Measurements from ENCODE around the gene SLC22A14. TPM values are rescaled to one million over a fixed set of nuclear protein-coding genes. Genes with fewer than 3 reads are reported as not detected.

Gene SLC22A14
- total and polyA plus RNA-seq, 10 of the 15 experiments (the other 5 are each of a cell fraction or from before 2014, with no cell fraction given), result not detected

GRCh38 chr3:38308456-38308855 is 26.4 kb downstream of the SLC22A14 start:
- TF ChIP-seq, protein P1, sequence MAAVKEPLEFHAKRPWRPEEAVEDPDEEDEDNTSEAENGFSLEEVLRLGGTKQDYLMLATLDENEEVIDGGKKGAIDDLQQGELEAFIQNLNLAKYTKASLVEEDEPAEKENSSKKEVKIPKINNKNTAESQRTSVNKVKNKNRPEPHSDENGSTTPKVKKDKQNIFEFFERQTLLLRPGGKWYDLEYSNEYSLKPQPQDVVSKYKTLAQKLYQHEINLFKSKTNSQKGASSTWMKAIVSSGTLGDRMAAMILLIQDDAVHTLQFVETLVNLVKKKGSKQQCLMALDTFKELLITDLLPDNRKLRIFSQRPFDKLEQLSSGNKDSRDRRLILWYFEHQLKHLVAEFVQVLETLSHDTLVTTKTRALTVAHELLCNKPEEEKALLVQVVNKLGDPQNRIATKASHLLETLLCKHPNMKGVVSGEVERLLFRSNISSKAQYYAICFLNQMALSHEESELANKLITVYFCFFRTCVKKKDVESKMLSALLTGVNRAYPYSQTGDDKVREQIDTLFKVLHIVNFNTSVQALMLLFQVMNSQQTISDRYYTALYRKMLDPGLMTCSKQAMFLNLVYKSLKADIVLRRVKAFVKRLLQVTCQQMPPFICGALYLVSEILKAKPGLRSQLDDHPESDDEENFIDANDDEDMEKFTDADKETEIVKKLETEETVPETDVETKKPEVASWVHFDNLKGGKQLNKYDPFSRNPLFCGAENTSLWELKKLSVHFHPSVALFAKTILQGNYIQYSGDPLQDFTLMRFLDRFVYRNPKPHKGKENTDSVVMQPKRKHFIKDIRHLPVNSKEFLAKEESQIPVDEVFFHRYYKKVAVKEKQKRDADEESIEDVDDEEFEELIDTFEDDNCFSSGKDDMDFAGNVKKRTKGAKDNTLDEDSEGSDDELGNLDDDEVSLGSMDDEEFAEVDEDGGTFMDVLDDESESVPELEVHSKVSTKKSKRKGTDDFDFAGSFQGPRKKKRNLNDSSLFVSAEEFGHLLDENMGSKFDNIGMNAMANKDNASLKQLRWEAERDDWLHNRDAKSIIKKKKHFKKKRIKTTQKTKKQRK (IDR thresholded peaks at IDR 0.05; ENCODE audit: low read depth, low read length), result no peak
- TF ChIP-seq NFXL1 (IDR thresholded peaks at IDR 0.05; ENCODE audit: borderline replicate concordance) (no peak), MEF2A (IDR thresholded peaks at IDR 0.05; ENCODE audit: insufficient read depth, low read depth, low read length) (no peak), HDGF (IDR thresholded peaks at IDR 0.05) (no peak), ZNF24 (IDR thresholded peaks at IDR 0.05) (no peak), RELA (IDR thresholded peaks at IDR 0.05; ENCODE audit: borderline replicate concordance, partially characterized antibody) (no peak), EZH2 (IDR thresholded peaks at IDR 0.05; ENCODE audit: borderline replicate concordance, control insufficient read depth, low read depth, low read length) (no peak), POLR2A (IDR thresholded peaks at IDR 0.05; ENCODE audit: low read depth, low read length) (no peak), SMC3 (IDR thresholded peaks at IDR 0.05; ENCODE audit: borderline replicate concordance, low read length) (no peak), RBBP5 (conservative IDR thresholded peaks at IDR 0.05) (no peak), SPI1 (IDR thresholded peaks at IDR 0.05; ENCODE audit: borderline replicate concordance, insufficient read depth, low read depth, low read length) (no peak), IRF3 (IDR thresholded peaks at IDR 0.05) (no peak), TCF7 (IDR thresholded peaks at IDR 0.05; ENCODE audit: borderline replicate concordance) (no peak), FOXM1 (IDR thresholded peaks at IDR 0.05; ENCODE audit: low read depth, low read length) (no peak), HCFC1 (IDR thresholded peaks at IDR 0.05; ENCODE audit: low read length) (no peak), BCL11A (IDR thresholded peaks at IDR 0.05; ENCODE audit: low read depth, low read length) (no peak), BMI1 (IDR thresholded peaks at IDR 0.05; ENCODE audit: borderline replicate concordance) (no peak)
- ChIA-PET SMC1A (ENCODE audit: uncharacterized antibody, unreplicated experiment) (no interaction called here), RAD21 (ENCODE audit: unreplicated experiment) (no interaction called here), CTCF (interaction anchor here (1.2 kb wide), 1 partner anchor 9 kb away, joined by 3 read pairs; no protein-coding TSS in a partner anchor), POLR2A (no interaction called here)
- no TSS peak for BruUV-seq (replicated peaks)
- H3K9ac ChIP-seq (ENCODE audit: control insufficient read depth, insufficient read depth, low read length), result no peak overlapping the region
- no peaks in the 10 kb centered on the region for H4K20me1 ChIP-seq (ENCODE audit: control insufficient read depth, insufficient read depth)
- no peak overlapping the region for H2AFZ ChIP-seq (ENCODE audit: control insufficient read depth, low read depth, low read length)
- ATAC-seq (no peak), DNase-seq (ENCODE audit: low read depth, low spot score) (no peak), FAIRE-seq (no peak)
- H3K27ac ChIP-seq (ENCODE audit: control insufficient read depth, insufficient read depth), result no peak overlapping the region
- in situ Hi-C loops (cut with MboI), result no loop called here
- no peak overlapping the region for H3K4me3 ChIP-seq
- no peaks in the 10 kb centered on the region for H3K9me3 ChIP-seq (replicated peaks; ENCODE audit: control insufficient read depth, insufficient read depth, low read length)
- H3K27me3 ChIP-seq (replicated peaks in 1 of 2; ENCODE audit: control insufficient read depth in 2 of 2, insufficient read depth in 2 of 2, low read length in 1 of 2), result peaks cover 0 to 3% of the 10 kb centered on the region in 2 experiments; a peak in 1 of 4 replicates
- 43% methylated on average over 9 of the region's 9 CpGs for WGBS (ENCODE audit: insufficient coverage, insufficient replicate concordance, low lambda C conversion rate, missing lambda C conversion rate)
- no peaks in the 10 kb centered on the region for H3K4me1 ChIP-seq (ENCODE audit: control insufficient read depth, insufficient read depth, low read length)
- H3K36me3 ChIP-seq (ENCODE audit: control insufficient read depth in 2 of 2, insufficient read depth in 2 of 2, low read length in 1 of 2), result no peaks in the 10 kb centered on the region
- H3K79me2 ChIP-seq (ENCODE audit: control insufficient read depth, insufficient read depth, low read length), result no peaks in the 10 kb centered on the region
- intact Hi-C loops (cut with micrococcal nuclease; ENCODE audit: unreplicated experiment), result no loop called here
- no peak overlapping the region for H3K4me2 ChIP-seq (ENCODE audit: control insufficient read depth, insufficient read depth)
